Measurements from ENCODE around the gene CFAP20DC. TPM values are rescaled to one million over a fixed set of nuclear protein-coding genes. Genes with fewer than 3 reads are reported as not detected.

CFAP20DC gene
- total RNA-seq, 1 experiment from 2014 or later, result 4.5 TPM

- no peak overlapping the region for H3K56ac ChIP-seq (ENCODE audit: insufficient read length, low read depth, low read length)
- Mint-ChIP-seq H3K27me3 (ENCODE audit: low read depth) (no peaks in the 10 kb centered on the region), H3K4me1 (peaks cover 0 to 7% of the 10 kb centered on the region in 2 experiments; a peak in 3 of 4 replicates), H3K4me3 (no peak overlapping the region), H3K27ac (no peak overlapping the region), H3K9me3 (no peaks in the 10 kb centered on the region), H3K36me3 (ENCODE audit: insufficient read depth in 1 of 3, low read depth in 3 of 3) (no peaks in the 10 kb centered on the region)
- no peak overlapping the region for H2AFZ ChIP-seq (ENCODE audit: low read length)
- H3K27ac ChIP-seq (ENCODE audit: insufficient read length, low read depth, low read length), result no peak overlapping the region
- no peak overlapping the region for H3K18ac ChIP-seq (ENCODE audit: insufficient read length, low read depth, low read length)
- H2BK12ac ChIP-seq (ENCODE audit: insufficient read length, low read depth, low read length), result no peak overlapping the region
- no peaks in the 10 kb centered on the region for H3K27me3 ChIP-seq (ENCODE audit: insufficient read depth, low read length)
- no peaks in the 10 kb centered on the region for H3K9me3 ChIP-seq (ENCODE audit: control insufficient read depth, low read depth, low read length)
- no peaks in the 10 kb centered on the region for H3K23me2 ChIP-seq (ENCODE audit: insufficient read length, low read depth, low read length, poor library complexity, severe bottlenecking)
- H3K4me2 ChIP-seq (ENCODE audit: insufficient read depth, insufficient read length, low read length), result no peak overlapping the region
- H2BK20ac ChIP-seq (ENCODE audit: low read depth, low read length, poor library complexity, severe bottlenecking), result no peak overlapping the region
- no peak overlapping the region for H2BK120ac ChIP-seq (ENCODE audit: low read depth, low read length, poor library complexity, severe bottlenecking)
- no peak overlapping the region for H3K9ac ChIP-seq (ENCODE audit: extremely low read depth, insufficient read length, low read length)
- no peak overlapping the region for H3T11ph ChIP-seq (ENCODE audit: low read length)
- H3K23ac ChIP-seq (ENCODE audit: insufficient read length, low read depth, low read length), result no peak overlapping the region
- no peaks in the 10 kb centered on the region for H3K79me1 ChIP-seq (ENCODE audit: insufficient read depth, low read depth, low read length, poor library complexity, severe bottlenecking)
- H4K91ac ChIP-seq (ENCODE audit: insufficient read length, low read depth, low read length), result no peak overlapping the region
- H3K4me1 ChIP-seq (ENCODE audit: insufficient read depth, low read length), result no peaks in the 10 kb centered on the region
- no peaks in the 10 kb centered on the region for H3K79me2 ChIP-seq (ENCODE audit: insufficient read depth, low read length)
- H4K20me1 ChIP-seq (ENCODE audit: control insufficient read depth, insufficient read depth, insufficient read length), result no peaks in the 10 kb centered on the region
- H2AK5ac ChIP-seq (ENCODE audit: insufficient read length, low read length), result no peak overlapping the region
- H4K5ac ChIP-seq (ENCODE audit: insufficient read length, low read depth, low read length), result no peak overlapping the region
- WGBS (ENCODE audit: extremely low coverage, insufficient read length, low lambda C conversion rate), result no CpG with 5 or more reads among the region's 3 CpGs
- TF ChIP-seq, protein P1, sequence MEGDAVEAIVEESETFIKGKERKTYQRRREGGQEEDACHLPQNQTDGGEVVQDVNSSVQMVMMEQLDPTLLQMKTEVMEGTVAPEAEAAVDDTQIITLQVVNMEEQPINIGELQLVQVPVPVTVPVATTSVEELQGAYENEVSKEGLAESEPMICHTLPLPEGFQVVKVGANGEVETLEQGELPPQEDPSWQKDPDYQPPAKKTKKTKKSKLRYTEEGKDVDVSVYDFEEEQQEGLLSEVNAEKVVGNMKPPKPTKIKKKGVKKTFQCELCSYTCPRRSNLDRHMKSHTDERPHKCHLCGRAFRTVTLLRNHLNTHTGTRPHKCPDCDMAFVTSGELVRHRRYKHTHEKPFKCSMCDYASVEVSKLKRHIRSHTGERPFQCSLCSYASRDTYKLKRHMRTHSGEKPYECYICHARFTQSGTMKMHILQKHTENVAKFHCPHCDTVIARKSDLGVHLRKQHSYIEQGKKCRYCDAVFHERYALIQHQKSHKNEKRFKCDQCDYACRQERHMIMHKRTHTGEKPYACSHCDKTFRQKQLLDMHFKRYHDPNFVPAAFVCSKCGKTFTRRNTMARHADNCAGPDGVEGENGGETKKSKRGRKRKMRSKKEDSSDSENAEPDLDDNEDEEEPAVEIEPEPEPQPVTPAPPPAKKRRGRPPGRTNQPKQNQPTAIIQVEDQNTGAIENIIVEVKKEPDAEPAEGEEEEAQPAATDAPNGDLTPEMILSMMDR (conservative IDR thresholded peaks at IDR 0.05), result no peak
- no peak overlapping the region for H2BK5ac ChIP-seq (ENCODE audit: insufficient read length, low read length)
- no peak overlapping the region for H2BK15ac ChIP-seq (ENCODE audit: low read depth, low read length)
- H4K8ac ChIP-seq (replicated peaks; ENCODE audit: insufficient read length, low read depth, low read length), result no peak overlapping the region
- H3K14ac ChIP-seq (ENCODE audit: insufficient read depth, low read length), result no peak overlapping the region
- no peak for DNase-seq
- no peak overlapping the region for H3K4ac ChIP-seq (ENCODE audit: low read depth, low read length)
Measured at GRCh38 chr3:58988041-58988440, 61.8 kb downstream of the CFAP20DC start.
